ENCODE measurements around the gene MAGI3. TPM values are rescaled to one million over a fixed set of nuclear protein-coding genes. Genes with fewer than 3 reads are reported as not detected.

The MAGI3 gene
- total RNA-seq, 3 donors from 2014 or later = 48.6 to 65.4 (median 62.9) TPM

DNA sequence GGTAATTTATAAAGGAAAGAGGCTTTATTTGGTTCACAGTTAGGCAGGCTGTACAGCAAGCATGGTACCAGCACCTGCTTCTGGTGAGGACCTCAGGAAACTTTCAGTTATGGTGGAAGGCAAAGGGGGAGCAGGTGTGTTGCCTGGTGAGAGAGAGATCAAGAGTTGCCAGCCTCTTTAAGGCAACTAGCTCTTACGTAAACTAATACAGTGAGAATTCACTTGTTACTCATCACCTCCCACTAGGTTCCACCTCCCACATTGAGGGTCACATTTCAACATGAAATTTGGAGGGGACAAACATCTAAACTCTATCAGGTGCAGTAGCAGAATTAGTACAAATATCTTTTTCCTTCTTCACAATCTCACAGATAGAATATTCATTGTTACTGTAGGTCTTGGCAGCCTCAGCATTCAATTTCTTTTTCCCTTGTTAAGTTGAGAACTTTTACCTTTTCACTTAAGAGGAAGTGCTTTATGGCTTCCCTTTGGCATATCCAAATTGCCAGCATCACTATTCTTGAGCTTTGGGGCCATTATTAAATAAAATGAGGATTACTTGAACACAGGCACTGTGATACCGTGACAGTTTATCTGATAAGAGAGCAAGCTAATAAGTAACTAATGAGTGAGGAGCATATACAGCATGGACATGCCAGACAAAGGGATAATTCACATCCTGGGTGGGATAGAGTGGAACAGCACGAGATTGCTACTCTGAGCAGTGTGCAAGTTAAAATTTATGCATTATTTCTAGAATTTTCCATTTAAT, 48.4 kb downstream of the MAGI3 start:
- Histone ChIP-seq H3K4me3 (no peak overlapping the region), H3K4me1 (ENCODE audit: low read depth) (peaks cover 15% of the 10 kb centered on the region), H3K36me3 (ENCODE audit: low read depth) (no peaks in the 10 kb centered on the region), H3K9me3 (no peaks in the 10 kb centered on the region)
- TF ChIP-seq, protein P1, sequence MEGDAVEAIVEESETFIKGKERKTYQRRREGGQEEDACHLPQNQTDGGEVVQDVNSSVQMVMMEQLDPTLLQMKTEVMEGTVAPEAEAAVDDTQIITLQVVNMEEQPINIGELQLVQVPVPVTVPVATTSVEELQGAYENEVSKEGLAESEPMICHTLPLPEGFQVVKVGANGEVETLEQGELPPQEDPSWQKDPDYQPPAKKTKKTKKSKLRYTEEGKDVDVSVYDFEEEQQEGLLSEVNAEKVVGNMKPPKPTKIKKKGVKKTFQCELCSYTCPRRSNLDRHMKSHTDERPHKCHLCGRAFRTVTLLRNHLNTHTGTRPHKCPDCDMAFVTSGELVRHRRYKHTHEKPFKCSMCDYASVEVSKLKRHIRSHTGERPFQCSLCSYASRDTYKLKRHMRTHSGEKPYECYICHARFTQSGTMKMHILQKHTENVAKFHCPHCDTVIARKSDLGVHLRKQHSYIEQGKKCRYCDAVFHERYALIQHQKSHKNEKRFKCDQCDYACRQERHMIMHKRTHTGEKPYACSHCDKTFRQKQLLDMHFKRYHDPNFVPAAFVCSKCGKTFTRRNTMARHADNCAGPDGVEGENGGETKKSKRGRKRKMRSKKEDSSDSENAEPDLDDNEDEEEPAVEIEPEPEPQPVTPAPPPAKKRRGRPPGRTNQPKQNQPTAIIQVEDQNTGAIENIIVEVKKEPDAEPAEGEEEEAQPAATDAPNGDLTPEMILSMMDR (IDR thresholded peaks at IDR 0.05) = no peak
- intact Hi-C loops (cut with DNase I, micrococcal nuclease) = no loop called here
- ATAC-seq (peak; percentile 20), DNase-seq (no peak)

DNA sequence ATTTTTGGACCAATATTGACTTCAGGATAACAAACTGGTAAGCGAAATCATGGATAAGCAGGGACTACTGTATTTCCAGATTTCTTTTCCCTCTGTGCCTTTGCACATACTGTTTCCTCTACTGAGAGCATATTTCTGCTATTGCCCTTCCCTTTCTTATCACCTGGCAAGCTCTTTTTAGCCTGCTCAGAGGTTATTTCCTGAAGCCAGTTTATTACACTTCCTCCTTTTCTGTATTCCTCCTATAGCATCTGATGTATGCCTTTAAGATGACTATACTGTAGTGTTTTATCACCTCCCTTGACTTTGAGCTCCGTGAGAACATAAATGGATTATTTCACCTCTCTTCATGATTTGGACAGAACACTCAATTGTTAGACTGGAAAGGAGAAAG, 49.0 kb downstream of the MAGI3 start:
- ATAC-seq (peak; percentile 99), DNase-seq (no peak)
- Histone ChIP-seq H3K9me3 (peaks cover under 1% of the 10 kb centered on the region), H3K36me3 (ENCODE audit: low read depth) (no peaks in the 10 kb centered on the region), H3K4me1 (ENCODE audit: low read depth) (peaks cover 12% of the 10 kb centered on the region), H3K4me3 (no peak overlapping the region)
- TF ChIP-seq, protein P1 (IDR thresholded peaks at IDR 0.05) = no peak
- intact Hi-C loops (cut with DNase I, micrococcal nuclease) = no loop called here

DNA sequence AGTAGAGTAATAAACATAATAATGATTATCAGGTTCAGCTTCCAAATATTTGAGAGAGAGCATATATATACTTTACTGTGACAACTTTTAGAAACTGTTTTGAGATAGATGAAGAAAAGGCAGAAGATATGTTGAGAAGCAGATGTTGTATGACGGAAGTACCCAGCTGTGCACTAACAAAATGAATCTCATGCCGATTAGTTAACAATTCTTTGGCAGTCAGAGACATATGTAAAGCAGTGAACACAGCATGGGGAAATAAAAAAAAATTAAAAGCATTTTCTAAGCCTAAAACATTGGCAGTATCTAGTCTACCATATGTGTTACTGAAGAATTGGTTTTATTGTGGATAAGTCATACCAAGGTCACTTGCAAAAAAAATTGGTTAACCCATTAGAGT, 51.8 kb downstream of the MAGI3 start:
- H3K4me1 ChIP-seq (ENCODE audit: low read depth) = peaks cover 12% of the 10 kb centered on the region
- TF ChIP-seq, protein P1 (IDR thresholded peaks at IDR 0.05) = no peak
- no peak overlapping the region for H3K4me3 ChIP-seq
- peaks cover 4% of the 10 kb centered on the region for H3K9me3 ChIP-seq
- H3K36me3 ChIP-seq (ENCODE audit: low read depth) = no peaks in the 10 kb centered on the region
- DNase-seq (no peak), ATAC-seq (no peak)
- intact Hi-C loops (cut with DNase I, micrococcal nuclease) = no loop called here

DNA sequence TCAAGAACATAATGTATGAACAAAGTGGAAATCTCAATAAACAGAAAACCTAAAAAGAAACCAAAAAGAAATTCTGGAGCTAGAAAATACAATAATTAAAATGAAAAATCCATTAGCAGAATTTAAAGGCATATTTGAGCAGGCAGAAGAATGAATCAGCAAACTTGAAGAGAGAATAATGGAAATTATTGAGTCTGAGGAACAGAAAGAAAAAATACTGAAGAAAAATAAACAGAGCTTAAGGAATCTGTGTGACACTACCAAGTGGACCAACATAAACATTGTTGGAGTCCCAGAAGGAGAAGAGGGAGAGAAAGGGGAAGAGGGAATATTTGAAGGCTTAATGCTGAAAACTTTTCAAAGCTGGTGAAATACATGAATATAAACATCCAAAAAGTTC, 54.5 kb downstream of the MAGI3 start:
- no peaks in the 10 kb centered on the region for H3K36me3 ChIP-seq (ENCODE audit: low read depth)
- peaks cover 4% of the 10 kb centered on the region for H3K9me3 ChIP-seq
- ATAC-seq = no peak
- no peaks in the 10 kb centered on the region for H3K4me1 ChIP-seq (ENCODE audit: low read depth)
- TF ChIP-seq, protein P1 (IDR thresholded peaks at IDR 0.05) = no peak
- no peak overlapping the region for H3K4me3 ChIP-seq
- intact Hi-C loops (cut with DNase I, micrococcal nuclease) = no loop called here
- no peak for DNase-seq

DNA sequence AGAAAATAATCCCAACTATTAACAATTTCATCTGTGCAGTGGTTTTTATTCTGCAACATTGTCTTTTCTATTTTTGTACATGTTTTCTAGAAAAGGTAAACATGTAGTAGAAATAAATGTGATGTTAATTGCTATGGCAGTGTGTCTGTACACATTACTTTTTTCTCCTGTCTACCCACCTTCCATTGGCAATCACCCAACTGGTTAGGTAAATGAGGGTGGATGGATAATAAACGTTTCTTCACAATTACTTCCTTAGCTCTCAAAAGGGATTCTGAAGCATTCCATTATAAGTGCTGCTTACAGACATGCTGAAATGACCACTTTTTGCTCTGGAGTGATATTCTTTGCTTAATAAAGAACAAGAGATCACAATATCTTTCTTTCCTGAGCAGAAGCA, 61.4 kb downstream of the MAGI3 start:
- H3K9me3 ChIP-seq = no peaks in the 10 kb centered on the region
- H3K4me3 ChIP-seq = no peak overlapping the region
- TF ChIP-seq, protein P1 (IDR thresholded peaks at IDR 0.05) = no peak
- intact Hi-C loops (cut with DNase I, micrococcal nuclease) = no loop called here
- DNase-seq (peak in 1 of 3 donors; percentile 36), ATAC-seq (peak; percentile 66)
- peaks cover 15% of the 10 kb centered on the region for H3K4me1 ChIP-seq (ENCODE audit: low read depth)
- H3K36me3 ChIP-seq (ENCODE audit: low read depth) = no peaks in the 10 kb centered on the region

Data from mucosa of descending colon (tissue), 3 donors.